Hypothalamus (tissue), 51 donors: ENCODE measurements around the gene NRG3.
A peak's percentile ranks its signal among the peaks of the same experiment; 100 is the strongest.

ENCODE experiments used
- DNase-seq, 51 donors: peaks; one replicate each; lab custom pipeline; 2025; lab: John Stamatoyannopoulos, UW

The NRG3 gene

GRCh38 chr10:81877596-81877995 lies 2.6 kb downstream of the NRG3 start:
- DNase-seq = peak in 1 of 51 donors; percentile 51

GRCh38 chr10:81882011-81882410 lies 7.0 kb downstream of the NRG3 start:
- peak in 3 of 51 donors; percentile 9 to 20 (median 15) for DNase-seq

GRCh38 chr10:81884856-81885255 lies 9.9 kb downstream of the NRG3 start:
- DNase-seq = no peak

- no peak for DNase-seq
These were observed 10.5 kb downstream of the NRG3 start for GRCh38 chr10:81885491-81885890.

- DNase-seq = no peak
These were observed 11.9 kb downstream of the NRG3 start for GRCh38 chr10:81886939-81887338.

- DNase-seq = no peak
These were observed 14.3 kb downstream of the NRG3 start for GRCh38 chr10:81889181-81889769.

- no peak for DNase-seq
These were observed 19.6 kb downstream of the NRG3 start for GRCh38 chr10:81894616-81895015.

- DNase-seq = no peak
These were observed 23.5 kb downstream of the NRG3 start for GRCh38 chr10:81898518-81898917.

GRCh38 chr10:81900989-81901388 lies 26.0 kb downstream of the NRG3 start:
- no peak for DNase-seq

GRCh38 chr10:81903472-81903871 lies 28.5 kb downstream of the NRG3 start:
- no peak for DNase-seq

GRCh38 chr10:81905161-81905560 lies 30.2 kb downstream of the NRG3 start:
- DNase-seq = no peak

GRCh38 chr10:81909453-81909852 lies 34.5 kb downstream of the NRG3 start:
- DNase-seq = no peak

GRCh38 chr10:81911328-81911727 lies 36.3 kb downstream of the NRG3 start:
- no peak for DNase-seq

GRCh38 chr10:81914736-81915503 lies 39.9 kb downstream of the NRG3 start:
- no peak for DNase-seq

- DNase-seq = no peak
These were observed 40.5 kb downstream of the NRG3 start for GRCh38 chr10:81915504-81915897.

GRCh38 chr10:81917666-81918065 lies 42.7 kb downstream of the NRG3 start:
- DNase-seq = no peak

GRCh38 chr10:81918766-81919165 lies 43.8 kb downstream of the NRG3 start:
- DNase-seq = no peak

- no peak for DNase-seq
These were observed 45.3 kb downstream of the NRG3 start for GRCh38 chr10:81920213-81920829.

GRCh38 chr10:81928119-81928518 lies 53.1 kb downstream of the NRG3 start:
- no peak for DNase-seq

- DNase-seq = no peak
These were observed 68.6 kb downstream of the NRG3 start for GRCh38 chr10:81943583-81943982.

GRCh38 chr10:81944609-81945008 lies 69.6 kb downstream of the NRG3 start:
- no peak for DNase-seq

- DNase-seq = no peak
These were observed 74.3 kb downstream of the NRG3 start for GRCh38 chr10:81949283-81949682.
